Activated naive CD8-positive, alpha-beta T cell treated with anti-CD3 and anti-CD28 coated beads, Interleukin-2, amount 10 ng/mL, durations not matched to agents 7 days and 5 days (primary cell): ENCODE results near the gene MATCAP1. TPM values are rescaled to one million over a fixed set of nuclear protein-coding genes. Genes with fewer than 3 reads are reported as not detected.

Experiments used
- ATAC-seq: fragments of 150-1000 bp; cut with Tn5 transposase; one replicate; pipeline ENCODE4 v1.10.0; 2021; ENCODE audit warnings: low read depth, moderate library complexity
- POLR2A ChIA-PET: fragments of 350-600 bp; sonication (Branson Sonifier 250); formaldehyde crosslinking; loops from one replicate; lab custom pipeline; 2021; ENCODE audit warnings: antibody characterized with exemption; lab: Charles Lee
- DNase-seq: peaks from one replicate; pipeline ENCODE4 v3.0.0; 2021
- H3K27ac Mint-ChIP-seq: one replicate; pipeline ENCODE4 v1.8.0; 2022; ENCODE audit warnings: mild to moderate bottlenecking, mixed read lengths
- H3K27me3 Mint-ChIP-seq: one replicate; pipeline ENCODE4 v1.8.0; 2022; ENCODE audit warnings: mild to moderate bottlenecking, moderate library complexity, mixed read lengths
- H3K36me3 Mint-ChIP-seq: one replicate; pipeline ENCODE4 v1.8.0; 2021; ENCODE audit warnings: mild to moderate bottlenecking, mixed read lengths
- H3K4me1 Mint-ChIP-seq: one replicate; pipeline ENCODE4 v1.8.0; 2021; ENCODE audit warnings: mixed read lengths
- H3K4me3 Mint-ChIP-seq: one replicate; pipeline ENCODE4 v1.8.0; 2022; ENCODE audit warnings: mild to moderate bottlenecking, moderate library complexity, mixed read lengths
- H3K9me3 Mint-ChIP-seq: one replicate; pipeline ENCODE4 v1.8.0; 2021; ENCODE audit warnings: mixed read lengths
- total RNA-seq, 2 experiments: library from RNA; stranded (reverse); gene quantifications; one replicate each; pipeline ENCODE4 v1.2.3, GENCODE V29; 2021

MATCAP1 gene
- total RNA-seq, 2 experiments from 2014 or later: 57.4 to 59.1 TPM

DNA sequence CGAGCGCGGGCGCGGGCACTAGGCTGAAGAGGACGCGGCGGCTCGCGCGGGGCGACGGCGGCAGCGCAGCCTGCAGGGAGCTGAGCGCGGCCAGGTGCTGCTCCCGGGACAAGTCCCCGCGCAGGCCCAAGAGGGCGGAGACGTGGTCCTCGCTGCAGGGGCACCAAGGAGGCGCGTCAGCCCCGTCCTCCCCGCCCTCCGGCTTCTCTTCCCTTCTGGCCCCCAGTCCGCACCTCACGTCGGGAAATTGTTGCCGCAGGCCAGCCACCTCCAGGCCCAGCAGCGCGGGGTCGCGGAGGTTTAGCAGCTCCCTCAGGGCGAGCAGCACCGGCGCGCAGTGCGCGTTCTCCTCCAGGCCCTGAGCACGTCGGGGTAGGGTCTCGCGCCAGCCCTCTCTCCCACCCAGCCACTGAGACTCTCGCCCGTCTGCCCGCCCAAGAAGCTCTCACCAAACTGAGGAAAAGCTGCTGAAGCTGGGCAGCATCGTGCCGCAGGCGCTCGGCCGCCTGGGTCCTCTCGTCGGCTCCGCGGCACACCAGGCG is 761 bp upstream of the MATCAP1 start:
- Mint-ChIP-seq H3K9me3 (no peaks in the 10 kb centered on the region), H3K27ac (no peak overlapping the region), H3K4me1 (peaks cover 8% of the 10 kb centered on the region), H3K27me3 (peaks cover 14% of the 10 kb centered on the region), H3K36me3 (no peaks in the 10 kb centered on the region), H3K4me3 (peak overlapping the region; percentile 86)
- no peak for DNase-seq
- POLR2A ChIA-PET: interaction anchor here (1.2 to 3.4 kb wide), 8 partner anchors 8 to 201 kb away, joined by 3 to 14 read pairs (median 4); partner anchors contain the start of genes FBXL8 and TRADD
- ATAC-seq: peak; percentile 2

- POLR2A ChIA-PET: interaction anchor here (1.0 to 3.4 kb wide), 3 partner anchors 10 to 61 kb away, joined by 3 to 14 read pairs (median 3); partner anchors contain the start of genes FBXL8 and TRADD
- ATAC-seq (no peak), DNase-seq (no peak)
- H3K27ac Mint-ChIP-seq: no peak overlapping the region
- H3K9me3 Mint-ChIP-seq: no peaks in the 10 kb centered on the region
- H3K27me3 Mint-ChIP-seq: peaks cover 14% of the 10 kb centered on the region
- peaks cover 13% of the 10 kb centered on the region for H3K4me1 Mint-ChIP-seq
- H3K36me3 Mint-ChIP-seq: peaks cover 4% of the 10 kb centered on the region
- H3K4me3 Mint-ChIP-seq: no peak overlapping the region
Observed at GRCh38 chr16:67183284-67183626, 508 bp downstream of the MATCAP1 start.

DNA sequence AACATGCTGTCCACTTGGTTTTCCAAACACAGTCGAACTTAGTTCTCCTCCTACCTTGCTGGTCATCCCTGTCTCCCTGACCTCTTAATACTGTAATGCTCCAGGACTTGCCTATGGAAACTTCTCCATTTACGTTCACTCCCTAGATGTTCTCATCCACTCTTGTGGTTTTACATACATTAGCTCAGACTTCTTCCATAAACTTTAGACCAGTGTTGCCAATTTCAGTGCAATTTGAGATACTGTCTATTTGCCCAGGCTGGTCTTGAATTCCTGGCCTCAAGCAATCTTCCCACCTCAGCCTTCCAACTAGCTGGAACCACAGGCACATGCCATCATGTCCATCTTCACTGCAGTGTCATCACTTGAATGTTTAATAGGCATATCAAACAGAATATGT is 1.5 kb downstream of the MATCAP1 start:
- Mint-ChIP-seq H3K27me3 (peaks cover 19% of the 10 kb centered on the region), H3K9me3 (no peaks in the 10 kb centered on the region), H3K27ac (no peak overlapping the region), H3K4me1 (peaks cover 18% of the 10 kb centered on the region), H3K36me3 (peaks cover 8% of the 10 kb centered on the region), H3K4me3 (no peak overlapping the region)
- no peak for ATAC-seq
- no peak for DNase-seq
- POLR2A ChIA-PET: interaction anchor here (0.9 to 3.4 kb wide), 3 partner anchors 22 to 41 kb away, joined by 4 to 14 read pairs (median 5); partner anchors contain the start of genes FBXL8 and TRADD

DNA sequence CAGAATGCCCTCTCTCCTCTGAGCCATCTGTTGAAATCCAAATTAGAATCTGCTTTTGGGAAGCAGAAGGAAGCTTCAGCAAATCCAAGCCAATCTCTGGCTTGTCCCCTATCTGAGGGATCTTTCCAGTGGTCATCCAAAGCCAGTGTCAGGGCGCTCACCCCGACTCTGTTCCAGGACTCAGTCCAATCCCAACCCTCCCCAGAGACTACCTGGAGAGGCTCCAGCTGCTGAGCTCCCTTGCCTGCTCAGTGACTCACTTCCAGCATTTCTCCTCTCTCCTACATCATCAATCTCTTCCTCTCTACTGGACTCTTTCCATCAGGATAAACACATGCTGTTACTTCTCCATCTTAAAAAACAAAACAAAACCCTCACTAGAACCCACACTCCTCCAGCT is 2.4 kb downstream of the MATCAP1 start:
- peaks cover 18% of the 10 kb centered on the region for H3K4me1 Mint-ChIP-seq
- no peak overlapping the region for H3K4me3 Mint-ChIP-seq
- H3K27ac Mint-ChIP-seq: no peak overlapping the region
- DNase-seq: no peak
- ATAC-seq: no peak
- peaks cover 16% of the 10 kb centered on the region for H3K27me3 Mint-ChIP-seq
- no peaks in the 10 kb centered on the region for H3K9me3 Mint-ChIP-seq
- POLR2A ChIA-PET: interaction anchor here (1.2 to 1.3 kb wide), 2 partner anchors 21 to 33 kb away, joined by 3 to 5 read pairs; no protein-coding TSS in a partner anchor
- peaks cover 12% of the 10 kb centered on the region for H3K36me3 Mint-ChIP-seq

DNA sequence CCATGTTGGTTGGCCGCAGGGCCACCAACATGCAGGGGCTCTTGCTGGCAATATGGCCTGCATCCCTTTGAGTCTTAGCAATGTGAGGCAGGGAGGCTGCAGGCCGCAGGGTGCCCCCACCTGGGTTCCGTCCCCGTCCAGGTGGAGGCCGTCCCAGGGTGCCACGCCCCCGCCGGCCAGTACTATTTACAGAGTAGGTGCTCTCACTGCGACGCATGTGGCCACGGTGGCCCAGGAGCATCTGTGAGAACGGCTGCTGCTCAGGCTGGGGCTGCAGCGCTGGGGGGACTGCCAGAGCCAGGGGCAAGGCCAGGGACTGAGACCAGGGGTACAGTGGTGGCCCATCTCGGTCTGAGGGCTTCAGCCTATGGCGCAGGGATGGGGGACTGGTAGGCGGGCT is 3.6 kb downstream of the MATCAP1 start:
- Mint-ChIP-seq H3K4me3 (no peak overlapping the region), H3K9me3 (no peaks in the 10 kb centered on the region), H3K27ac (no peak overlapping the region), H3K4me1 (peaks cover 14% of the 10 kb centered on the region), H3K27me3 (peaks cover 10% of the 10 kb centered on the region), H3K36me3 (peaks cover 14% of the 10 kb centered on the region)
- ATAC-seq: no peak
- POLR2A ChIA-PET: no interaction called here
- no peak for DNase-seq

GRCh38 chr16:67179421-67180080 is 4.2 kb downstream of the MATCAP1 start:
- Mint-ChIP-seq H3K4me1 (peaks cover 13% of the 10 kb centered on the region), H3K36me3 (peaks cover 14% of the 10 kb centered on the region), H3K27ac (no peak overlapping the region), H3K27me3 (peaks cover 8% of the 10 kb centered on the region), H3K9me3 (no peaks in the 10 kb centered on the region), H3K4me3 (peak overlapping the region; percentile 28)
- POLR2A ChIA-PET: no interaction called here
- no peak for ATAC-seq
- no peak for DNase-seq

GRCh38 chr16:67177743-67178699 is 5.7 kb downstream of the MATCAP1 start:
- H3K27me3 Mint-ChIP-seq: peaks cover 16% of the 10 kb centered on the region
- H3K4me3 Mint-ChIP-seq: peak overlapping the region; percentile 73
- ATAC-seq (peak; percentile 57), DNase-seq (peak; percentile 70)
- POLR2A ChIA-PET: interaction anchor here (0.7 to 1.8 kb wide), 4 partner anchors 12 to 165 kb away, joined by 3 to 6 read pairs (median 4); partner anchors contain the start of gene HSF4
- H3K4me1 Mint-ChIP-seq: peaks cover 21% of the 10 kb centered on the region
- no peaks in the 10 kb centered on the region for H3K9me3 Mint-ChIP-seq
- H3K27ac Mint-ChIP-seq: peak overlapping the region; percentile 30
- peaks cover 15% of the 10 kb centered on the region for H3K36me3 Mint-ChIP-seq

DNA sequence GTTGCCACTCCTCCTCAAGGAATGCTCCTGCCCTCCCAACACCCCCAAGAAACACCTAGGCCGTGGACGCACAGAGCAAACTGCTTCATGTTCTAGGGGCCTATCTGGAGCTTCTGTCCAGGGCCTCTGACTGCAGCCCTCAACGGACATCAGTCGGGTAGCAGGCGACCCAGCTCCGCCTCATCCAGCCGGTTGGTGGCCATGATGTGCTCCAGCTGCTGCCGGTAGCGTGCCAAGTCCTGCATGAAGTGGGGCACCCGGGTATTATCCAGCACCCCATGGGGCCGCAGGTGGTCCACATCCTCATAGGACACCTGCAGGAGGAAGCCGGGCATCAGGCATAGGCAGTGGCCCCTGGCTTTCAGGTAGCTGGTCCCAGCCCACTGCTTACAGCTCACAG is 7.1 kb downstream of the MATCAP1 start:
- DNase-seq: no peak
- H3K27ac Mint-ChIP-seq: no peak overlapping the region
- H3K4me3 Mint-ChIP-seq: no peak overlapping the region
- no peaks in the 10 kb centered on the region for H3K9me3 Mint-ChIP-seq
- no peak for ATAC-seq
- POLR2A ChIA-PET: interaction anchor here (1.2 to 2.7 kb wide), 5 partner anchors 8 to 163 kb away, joined by 3 to 15 read pairs (median 6); partner anchors contain the start of gene HSF4
- peaks cover 19% of the 10 kb centered on the region for H3K36me3 Mint-ChIP-seq
- peaks cover 25% of the 10 kb centered on the region for H3K4me1 Mint-ChIP-seq
- peaks cover 28% of the 10 kb centered on the region for H3K27me3 Mint-ChIP-seq

- peaks cover 42% of the 10 kb centered on the region for H3K27me3 Mint-ChIP-seq
- no peak for ATAC-seq
- no peak for DNase-seq
- POLR2A ChIA-PET: interaction anchor here (0.6 to 3.7 kb wide), 7 partner anchors 9 to 294 kb away, joined by 3 to 28 read pairs (median 4); partner anchors contain the start of genes FBXL8, HSF4, PDP2 and TRADD
- peak overlapping the region; percentile 90 for H3K4me3 Mint-ChIP-seq
- peaks cover 37% of the 10 kb centered on the region for H3K4me1 Mint-ChIP-seq
- H3K9me3 Mint-ChIP-seq: no peaks in the 10 kb centered on the region
- H3K27ac Mint-ChIP-seq: no peak overlapping the region
- peaks cover 24% of the 10 kb centered on the region for H3K36me3 Mint-ChIP-seq
Observed at GRCh38 chr16:67174706-67175231, 9.0 kb downstream of the MATCAP1 start.

GRCh38 chr16:67173808-67174705 is 9.7 kb downstream of the MATCAP1 start:
- H3K36me3 Mint-ChIP-seq: peaks cover 24% of the 10 kb centered on the region
- POLR2A ChIA-PET: interaction anchor here (0.6 to 3.7 kb wide), 7 partner anchors 8 to 161 kb away, joined by 3 to 28 read pairs (median 4); partner anchors contain the start of genes FBXL8, HSF4 and TRADD
- peak overlapping the region; percentile 72 for H3K27ac Mint-ChIP-seq
- ATAC-seq (peak; percentile 70), DNase-seq (peak; percentile 78)
- H3K4me3 Mint-ChIP-seq: peak overlapping the region; percentile 90
- H3K9me3 Mint-ChIP-seq: no peaks in the 10 kb centered on the region
- H3K27me3 Mint-ChIP-seq: peaks cover 45% of the 10 kb centered on the region
- peaks cover 39% of the 10 kb centered on the region for H3K4me1 Mint-ChIP-seq

DNA sequence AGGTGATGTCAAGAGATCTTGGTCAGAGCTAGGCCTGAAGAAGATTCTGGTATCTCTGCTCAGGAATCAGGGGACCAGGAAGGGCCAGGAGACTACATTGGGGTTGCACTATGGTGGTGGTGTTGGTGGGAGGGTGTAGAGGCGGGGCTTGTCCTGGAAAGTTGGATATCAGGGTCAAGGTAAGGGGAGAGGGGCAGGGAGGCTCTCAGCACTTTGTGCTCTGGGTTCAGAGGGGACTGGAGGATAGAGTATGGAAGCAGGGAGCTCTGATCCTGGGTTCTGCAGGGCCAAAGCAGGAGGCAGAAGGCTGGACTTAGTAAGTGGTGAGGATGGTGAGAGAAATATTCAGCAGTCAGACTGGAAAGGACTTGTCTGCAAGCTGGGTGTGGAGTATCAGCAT is 10.4 kb downstream of the MATCAP1 start:
- DNase-seq (no peak), ATAC-seq (no peak)
- H3K4me3 Mint-ChIP-seq: peak overlapping the region; percentile 90
- H3K36me3 Mint-ChIP-seq: peaks cover 20% of the 10 kb centered on the region
- POLR2A ChIA-PET: interaction anchor here (0.9 to 3.7 kb wide), 4 partner anchors 10 to 160 kb away, joined by 4 to 28 read pairs (median 4); partner anchors contain the start of genes FBXL8 and TRADD
- H3K9me3 Mint-ChIP-seq: no peaks in the 10 kb centered on the region
- peaks cover 52% of the 10 kb centered on the region for H3K27me3 Mint-ChIP-seq
- H3K27ac Mint-ChIP-seq: peak overlapping the region; percentile 72
- peaks cover 34% of the 10 kb centered on the region for H3K4me1 Mint-ChIP-seq
